ACC112 (cell line): ENCODE measurements around the gene INPP5A.

Experiments used
- H2AFZ ChIP-seq: fragments of 200-600 bp; sonication (generic); one replicate; pipeline ENCODE4 v1.6.0; 2017; ENCODE audit warnings: antibody characterized with exemption, low read length; ENCODE audit not compliant: unreplicated experiment
- H3K27ac ChIP-seq: fragments of 200-600 bp; sonication (generic); 2 replicates; pipeline ENCODE4 v1.5.1; 2014; ENCODE audit warnings: low read depth, mild to moderate bottlenecking, antibody characterized with exemption, low read length, moderate library complexity
- H3K27me3 ChIP-seq: fragments of 200-600 bp; sonication (generic); 2 replicates; pipeline ENCODE4 v1.6.1; 2014; ENCODE audit warnings: mild to moderate bottlenecking, antibody characterized with exemption, low read length, moderate library complexity, mixed read lengths; ENCODE audit not compliant: insufficient read depth
- H3K36me3 ChIP-seq: fragments of 200-600 bp; sonication (generic); 2 replicates; pipeline ENCODE4 v1.6.1; 2016; ENCODE audit warnings: mild to moderate bottlenecking, antibody characterized with exemption, low read length, moderate library complexity, mixed read lengths; ENCODE audit not compliant: insufficient read depth
- H3K4me1 ChIP-seq: fragments of 200-600 bp; sonication (generic); one replicate; pipeline ENCODE4 v1.6.1; 2016; ENCODE audit warnings: low read length, mixed read lengths; ENCODE audit not compliant: insufficient read depth, unreplicated experiment, control insufficient read depth
- H3K4me3 ChIP-seq: fragments of 200-600 bp; sonication (generic); 2 replicates; pipeline ENCODE4 v1.5.1; 2014; ENCODE audit warnings: mild to moderate bottlenecking, low read depth, low read length
- H3K79me2 ChIP-seq: fragments of 200-600 bp; sonication (generic); one replicate; pipeline ENCODE4 v1.6.0; 2016; ENCODE audit warnings: low read length; ENCODE audit not compliant: control insufficient read depth, unreplicated experiment, insufficient read depth

The INPP5A gene

GRCh38 chr10:132562916-132563456, 25.4 kb downstream of the INPP5A start:
- no peaks in the 10 kb centered on the region for H3K27me3 ChIP-seq
- H3K4me3 ChIP-seq = no peak overlapping the region
- H3K36me3 ChIP-seq = no peaks in the 10 kb centered on the region
- peaks cover 3% of the 10 kb centered on the region for H3K79me2 ChIP-seq
- no peaks in the 10 kb centered on the region for H3K4me1 ChIP-seq
- no peak overlapping the region for H3K27ac ChIP-seq
- H2AFZ ChIP-seq = no peak overlapping the region

GRCh38 chr10:132563485-132564248, 26.1 kb downstream of the INPP5A start:
- peaks cover 3% of the 10 kb centered on the region for H3K79me2 ChIP-seq

GRCh38 chr10:132564249-132564605, 26.6 kb downstream of the INPP5A start:
- Histone ChIP-seq H2AFZ (no peak overlapping the region), H3K27ac (no peak overlapping the region), H3K4me1 (no peaks in the 10 kb centered on the region), H3K27me3 (no peaks in the 10 kb centered on the region), H3K4me3 (no peak overlapping the region), H3K79me2 (peaks cover 3% of the 10 kb centered on the region), H3K36me3 (no peaks in the 10 kb centered on the region)

More at GRCh38 chr10:132563485-132564248, 26.1 kb downstream of the INPP5A start:
- H3K4me3 ChIP-seq = no peak overlapping the region
- H3K36me3 ChIP-seq = no peaks in the 10 kb centered on the region
- no peaks in the 10 kb centered on the region for H3K4me1 ChIP-seq
- H3K27ac ChIP-seq = no peak overlapping the region
- H3K27me3 ChIP-seq = no peaks in the 10 kb centered on the region
- no peak overlapping the region for H2AFZ ChIP-seq

GRCh38 chr10:132564690-132565089, 27.1 kb downstream of the INPP5A start:
- H3K79me2 ChIP-seq = peaks cover 3% of the 10 kb centered on the region
- no peaks in the 10 kb centered on the region for H3K4me1 ChIP-seq

DNA sequence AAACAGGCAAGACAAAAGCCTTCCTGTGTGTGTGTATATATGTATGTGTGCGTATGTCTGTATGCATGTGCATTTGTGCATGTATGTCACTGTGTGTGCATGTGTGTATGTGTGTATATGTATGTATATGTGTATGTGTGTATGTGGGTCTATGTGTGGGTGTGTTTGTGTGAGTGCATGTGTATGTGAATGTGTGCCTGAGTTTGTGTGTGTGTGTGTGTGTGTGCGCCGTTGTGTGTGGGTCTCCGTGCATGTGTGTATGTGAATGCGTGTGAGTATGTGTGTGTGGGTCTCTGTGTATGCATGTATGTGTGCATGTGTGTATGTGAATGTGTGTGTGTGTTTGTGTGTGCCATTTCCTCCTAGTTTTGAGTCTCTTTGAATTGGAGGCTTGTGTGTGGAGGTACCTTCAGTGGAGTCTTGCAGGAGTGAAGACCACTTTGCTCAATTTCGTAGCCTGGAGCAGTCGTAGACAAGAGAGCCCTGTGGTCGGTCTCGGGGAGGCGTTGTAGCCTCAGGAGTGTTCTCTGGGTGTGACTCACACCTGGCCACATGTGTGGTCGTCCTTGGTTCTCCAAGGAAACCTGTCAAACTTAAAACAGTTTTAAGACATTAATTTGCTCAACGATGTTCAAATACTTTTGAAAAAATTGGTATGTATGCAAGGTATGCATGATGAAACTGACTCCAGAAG, 28.1 kb downstream of the INPP5A start:
- Histone ChIP-seq H3K27me3 (no peaks in the 10 kb centered on the region), H3K79me2 (peaks cover 3% of the 10 kb centered on the region), H3K4me1 (no peaks in the 10 kb centered on the region), H3K27ac (no peak overlapping the region), H3K36me3 (no peaks in the 10 kb centered on the region), H2AFZ (no peak overlapping the region), H3K4me3 (no peak overlapping the region)

More at GRCh38 chr10:132564690-132565089, 27.1 kb downstream of the INPP5A start:
- Histone ChIP-seq H3K4me3 (no peak overlapping the region), H3K27ac (no peak overlapping the region), H3K36me3 (no peaks in the 10 kb centered on the region), H3K27me3 (no peaks in the 10 kb centered on the region), H2AFZ (no peak overlapping the region)

DNA sequence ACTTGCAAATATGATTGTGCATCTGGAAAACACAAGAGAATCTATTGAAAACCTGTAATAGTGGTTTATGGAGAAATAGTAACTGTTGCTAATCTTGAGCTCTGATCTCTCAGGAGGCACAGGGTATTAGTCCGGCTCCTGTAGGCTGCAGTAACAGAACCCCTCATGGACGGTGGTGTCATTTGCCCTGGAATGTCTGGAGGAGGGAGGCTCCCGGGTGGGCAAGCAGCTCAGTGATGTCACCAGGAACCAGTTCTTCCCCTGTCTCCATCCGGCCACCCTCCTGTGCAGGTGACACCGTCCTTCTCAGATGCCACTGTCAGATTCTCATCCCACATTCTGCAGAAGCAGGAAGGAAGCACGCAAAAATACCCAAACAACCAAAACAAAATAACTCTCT, 29.3 kb downstream of the INPP5A start:
- no peaks in the 10 kb centered on the region for H3K27me3 ChIP-seq
- no peaks in the 10 kb centered on the region for H3K36me3 ChIP-seq
- no peak overlapping the region for H3K27ac ChIP-seq
- no peak overlapping the region for H2AFZ ChIP-seq
- H3K4me3 ChIP-seq = no peak overlapping the region
- peaks cover 3% of the 10 kb centered on the region for H3K79me2 ChIP-seq
- H3K4me1 ChIP-seq = peaks cover 11% of the 10 kb centered on the region

DNA sequence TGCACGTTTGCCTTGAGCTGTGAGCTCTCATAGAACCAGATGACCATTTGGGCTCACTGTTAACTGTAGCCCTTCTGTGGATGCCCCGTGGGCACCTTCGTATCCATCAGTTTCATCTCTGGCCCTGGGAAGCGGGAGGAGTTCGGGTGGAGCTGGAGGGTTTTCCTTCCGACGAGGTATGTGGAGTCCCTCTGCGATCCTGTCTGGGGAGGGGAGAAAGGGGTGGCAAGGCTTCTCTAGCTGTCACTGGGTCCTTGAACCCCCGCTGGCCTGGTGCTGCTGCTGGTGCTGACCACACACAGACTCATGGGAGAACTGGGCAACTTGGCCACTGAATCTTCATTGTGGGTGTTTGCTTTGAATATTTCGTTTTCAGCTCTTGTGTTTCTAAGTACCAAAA, 32.7 kb downstream of the INPP5A start:
- Histone ChIP-seq H3K27me3 (no peaks in the 10 kb centered on the region), H3K27ac (no peak overlapping the region), H3K36me3 (no peaks in the 10 kb centered on the region), H2AFZ (no peak overlapping the region), H3K79me2 (peaks cover 3% of the 10 kb centered on the region), H3K4me3 (no peak overlapping the region), H3K4me1 (peaks cover 24% of the 10 kb centered on the region)

DNA sequence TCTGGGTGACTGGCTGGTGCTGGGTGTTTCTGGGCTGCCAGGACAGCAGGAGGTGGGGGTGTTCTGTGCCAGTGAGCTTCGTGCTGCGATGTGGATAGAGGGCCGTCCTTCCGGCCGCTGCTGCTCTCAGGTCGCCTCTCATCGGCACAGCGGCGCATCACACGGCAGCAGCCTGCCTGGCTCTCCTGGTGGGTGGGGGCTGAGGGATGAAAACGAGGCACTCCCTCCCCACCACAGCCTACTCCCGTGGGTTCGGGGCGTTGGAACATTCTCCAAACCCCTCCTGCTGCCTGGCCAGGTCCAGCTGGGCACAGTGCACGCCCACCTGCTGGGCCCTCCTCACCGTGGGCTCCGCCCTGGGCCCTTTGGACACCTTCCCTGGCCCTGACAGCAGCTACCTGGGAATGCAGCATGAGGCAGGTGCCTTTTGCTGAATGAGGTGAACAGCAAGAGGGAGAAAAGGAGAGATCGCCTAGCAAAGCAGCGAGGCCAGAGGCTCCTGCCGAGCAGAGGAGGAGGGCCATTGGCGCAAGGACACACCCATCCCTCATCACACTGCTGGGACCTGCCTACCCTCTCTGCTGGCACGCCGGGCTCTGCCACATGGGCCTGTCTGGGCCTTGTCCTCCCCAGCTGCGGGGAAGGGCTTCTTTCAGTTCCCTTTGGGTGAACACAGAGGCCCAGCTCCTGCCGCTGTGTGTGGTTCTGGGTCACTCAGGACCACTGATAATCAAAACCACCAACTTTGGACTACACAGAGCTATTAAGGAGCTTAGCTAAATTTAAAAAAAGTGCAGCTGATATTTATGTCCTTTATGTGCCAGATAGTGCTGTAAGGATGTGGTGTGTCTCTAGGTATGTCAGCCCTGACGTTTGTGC, 33.4 kb downstream of the INPP5A start:
- H3K27me3 ChIP-seq = no peaks in the 10 kb centered on the region
- H3K4me1 ChIP-seq = peaks cover 31% of the 10 kb centered on the region
- H3K36me3 ChIP-seq = no peaks in the 10 kb centered on the region
- no peak overlapping the region for H3K27ac ChIP-seq
- H3K4me3 ChIP-seq = no peak overlapping the region
- H2AFZ ChIP-seq = no peak overlapping the region
- no peaks in the 10 kb centered on the region for H3K79me2 ChIP-seq

- peaks cover 31% of the 10 kb centered on the region for H3K4me1 ChIP-seq
- H3K36me3 ChIP-seq = no peaks in the 10 kb centered on the region
- no peak overlapping the region for H3K4me3 ChIP-seq
- H2AFZ ChIP-seq = no peak overlapping the region
- H3K27me3 ChIP-seq = no peaks in the 10 kb centered on the region
- no peaks in the 10 kb centered on the region for H3K79me2 ChIP-seq
- H3K27ac ChIP-seq = no peak overlapping the region
Measured at GRCh38 chr10:132571650-132572544, 34.3 kb downstream of the INPP5A start.

GRCh38 chr10:132572545-132572937, 35.0 kb downstream of the INPP5A start:
- Histone ChIP-seq H3K27ac (no peak overlapping the region), H3K4me1 (peaks cover 31% of the 10 kb centered on the region), H3K27me3 (no peaks in the 10 kb centered on the region), H3K36me3 (no peaks in the 10 kb centered on the region), H3K79me2 (no peaks in the 10 kb centered on the region), H3K4me3 (no peak overlapping the region), H2AFZ (no peak overlapping the region)
